Loucy (cell line): ENCODE data around the gene CLDN5.

ENCODE experiments used
- H2AFZ ChIP-seq: fragments of 200-600 bp; sonication (generic); 2 replicates; pipeline ENCODE4 v1.6.0; 2016; ENCODE audit warnings: antibody characterized with exemption, mild to moderate bottlenecking, low read length, moderate library complexity
- H3F3A ChIP-seq: fragments of 200-600 bp; 2 replicates; pipeline ENCODE4 v1.6.0; 2016; ENCODE audit warnings: antibody characterized with exemption, low read depth, mild to moderate bottlenecking
- H3K27me3 ChIP-seq: fragments of 200-600 bp; sonication (generic); 2 replicates; pipeline ENCODE4 v1.6.1; 2014; ENCODE audit warnings: low read length, mild to moderate bottlenecking; ENCODE audit not compliant: insufficient read depth, poor library complexity, severe bottlenecking
- H3K36me3 ChIP-seq: fragments of 200-600 bp; sonication (generic); 2 replicates; pipeline ENCODE4 v1.6.1; 2016; ENCODE audit warnings: low read length; ENCODE audit not compliant: insufficient read depth
- H3K4me1 ChIP-seq: fragments of 200-600 bp; sonication (generic); 2 replicates; pipeline ENCODE4 v1.5.1; 2014; ENCODE audit warnings: low read length, mild to moderate bottlenecking; ENCODE audit not compliant: insufficient read depth, poor library complexity, severe bottlenecking
- H3K4me2 ChIP-seq: fragments of 200-600 bp; sonication (generic); 2 replicates; pipeline ENCODE4 v1.6.0; 2014; ENCODE audit warnings: antibody characterized with exemption, low read length, low read depth, mild to moderate bottlenecking; ENCODE audit not compliant: poor library complexity, severe bottlenecking
- H3K4me3 ChIP-seq: fragments of 200-600 bp; sonication (generic); 2 replicates; pipeline ENCODE4 v1.5.1; 2014; ENCODE audit warnings: low read length, mild to moderate bottlenecking, mixed read lengths; ENCODE audit not compliant: poor library complexity, severe bottlenecking
- H3K79me2 ChIP-seq: fragments of 200-600 bp; sonication (generic); 2 replicates; pipeline ENCODE4 v1.6.1; 2014; ENCODE audit warnings: low read length; ENCODE audit not compliant: insufficient read depth
- H3K9ac ChIP-seq: fragments of 200-600 bp; sonication (generic); 2 replicates; pipeline ENCODE4 v1.6.0; 2014; ENCODE audit warnings: mild to moderate bottlenecking, low read depth, low read length, moderate library complexity; ENCODE audit not compliant: poor library complexity, severe bottlenecking
- H3K9me2 ChIP-seq: fragments of 200-600 bp; sonication (generic); replicated peaks from 2 replicates; pipeline ENCODE4 v1.6.1; 2016; ENCODE audit warnings: low read depth, low read length, mixed read lengths
- H3K9me3 ChIP-seq: fragments of 200-600 bp; sonication (generic); 2 replicates; pipeline ENCODE4 v1.6.1; 2014; ENCODE audit warnings: mild to moderate bottlenecking, antibody characterized with exemption, low read length, low read depth; ENCODE audit not compliant: insufficient read depth
- H4K20me1 ChIP-seq: fragments of 200-600 bp; sonication (generic); 2 replicates; pipeline ENCODE4 v1.6.0; 2014; ENCODE audit warnings: antibody characterized with exemption, low read length, mild to moderate bottlenecking; ENCODE audit not compliant: insufficient read depth, poor library complexity, severe bottlenecking
- CTCF ChIP-seq: fragments of 200-600 bp; sonication (generic); conservative IDR thresholded peaks from 2 replicates; pipeline ENCODE4 v1.5.1; 2014; ENCODE audit warnings: mild to moderate bottlenecking, antibody characterized with exemption, low read length
- EZH2phosphoT487 ChIP-seq: fragments of 200-600 bp; IDR thresholded peaks from 2 replicates; pipeline ENCODE4 v1.6.1; 2018; ENCODE audit warnings: antibody characterized with exemption, mild to moderate bottlenecking, moderate library complexity, borderline replicate concordance

The CLDN5 gene

GRCh38 chr22:19488285-19488684 lies 35.9 kb downstream of the CLDN5 start:
- Histone ChIP-seq H3K79me2 (peaks cover 51% of the 10 kb centered on the region; the same call in 1 of the 2 replicates), H3K36me3 (peaks cover 45% of the 10 kb centered on the region)
- TF ChIP-seq EZH2phosphoT487 (no peak), CTCF (no peak)

GRCh38 chr22:19483481-19484244 lies 40.5 kb downstream of the CLDN5 start:
- Histone ChIP-seq H3K4me3 (no peak overlapping the region), H3K4me2 (peak overlapping the region; percentile 5), H3K27me3 (no peaks in the 10 kb centered on the region), H3K9me2 (no peaks in the 10 kb centered on the region), H2AFZ (no peak overlapping the region), H3K79me2 (peaks cover 64% of the 10 kb centered on the region), H4K20me1 (peaks cover 18% of the 10 kb centered on the region), H3F3A (no peaks in the 10 kb centered on the region), H3K36me3 (peaks cover 42% of the 10 kb centered on the region), H3K9ac (no peak overlapping the region), H3K9me3 (no peaks in the 10 kb centered on the region), H3K4me1 (peaks cover 13% of the 10 kb centered on the region)
- TF ChIP-seq EZH2phosphoT487, result no peak
- no peak for TF ChIP-seq CTCF

More at GRCh38 chr22:19488285-19488684, 35.9 kb downstream of the CLDN5 start:
- Histone ChIP-seq H3K27me3 (no peaks in the 10 kb centered on the region), H3K9ac (no peak overlapping the region), H3K9me3 (no peaks in the 10 kb centered on the region), H3K4me1 (no peaks in the 10 kb centered on the region), H3K4me3 (no peak overlapping the region), H2AFZ (no peak overlapping the region), H3K4me2 (no peak overlapping the region), H3F3A (no peaks in the 10 kb centered on the region), H4K20me1 (peaks cover 8% of the 10 kb centered on the region), H3K9me2 (no peaks in the 10 kb centered on the region)

GRCh38 chr22:19482297-19482696 lies 41.9 kb downstream of the CLDN5 start:
- Histone ChIP-seq H3K9me2 (no peaks in the 10 kb centered on the region), H3K36me3 (peaks cover 35% of the 10 kb centered on the region), H3K4me1 (peaks cover 21% of the 10 kb centered on the region), H3K9me3 (no peaks in the 10 kb centered on the region), H3K4me2 (peak overlapping the region; percentile 37), H2AFZ (no peak overlapping the region), H3K4me3 (no peak overlapping the region), H3K79me2 (peaks cover 78% of the 10 kb centered on the region), H3F3A (no peaks in the 10 kb centered on the region), H4K20me1 (peaks cover 29% of the 10 kb centered on the region), H3K27me3 (no peaks in the 10 kb centered on the region), H3K9ac (peak overlapping the region; percentile 30)
- TF ChIP-seq EZH2phosphoT487 (no peak), CTCF (no peak)
